MM.1S (cell line): ENCODE data around the gene MRPS9.

Experiments
- DNase-seq: peaks from one replicate; pipeline ENCODE4 v3.0.0-alpha.2; 2015
- H2AFZ ChIP-seq: fragments of 300-600 bp; sonication (generic); 2 replicates; pipeline ENCODE4 v1.6.0; 2016; ENCODE audit warnings: antibody characterized with exemption, low read length
- H3F3A ChIP-seq: fragments of 300-600 bp; sonication (generic); 2 replicates; pipeline ENCODE4 v1.6.1; 2016; ENCODE audit warnings: mild to moderate bottlenecking, antibody characterized with exemption, low read length, moderate library complexity, mixed read lengths; ENCODE audit not compliant: insufficient read depth
- H3K27ac ChIP-seq: fragments of 300-600 bp; sonication (generic); 2 replicates; pipeline ENCODE4 v1.5.1; 2016; ENCODE audit warnings: mild to moderate bottlenecking, low read length
- H3K27me3 ChIP-seq: fragments of 300-600 bp; sonication (generic); replicated peaks from 2 replicates; pipeline ENCODE4 v1.6.0; 2016; ENCODE audit warnings: low read length; ENCODE audit not compliant: insufficient read depth
- H3K36me3 ChIP-seq: fragments of 300-600 bp; sonication (generic); replicated peaks from 2 replicates; pipeline ENCODE4 v1.6.1; 2016; ENCODE audit warnings: mild to moderate bottlenecking, low read length, mixed read lengths; ENCODE audit not compliant: insufficient read depth
- H3K4me1 ChIP-seq: fragments of 300-600 bp; sonication (generic); 2 replicates; pipeline ENCODE4 v1.6.1; 2016; ENCODE audit warnings: low read length, mixed read lengths
- H3K4me2 ChIP-seq: fragments of 300-600 bp; sonication (generic); 2 replicates; pipeline ENCODE4 v1.6.0; 2016; ENCODE audit warnings: low read depth, low read length
- H3K4me3 ChIP-seq: fragments of 300-600 bp; sonication (generic); 2 replicates; pipeline ENCODE4 v1.5.1; 2016; ENCODE audit warnings: low read length, mixed read lengths
- H3K79me2 ChIP-seq: fragments of 300-600 bp; sonication (generic); 2 replicates; pipeline ENCODE4 v1.6.1; 2016; ENCODE audit warnings: mixed run types, low read length, mixed read lengths
- H3K9ac ChIP-seq: fragments of 300-600 bp; sonication (generic); 2 replicates; pipeline ENCODE4 v1.6.1; 2016; ENCODE audit warnings: low read length, mixed read lengths
- H3K9me2 ChIP-seq: fragments of 300-600 bp; sonication (generic); replicated peaks from 2 replicates; pipeline ENCODE4 v1.6.1; 2016; ENCODE audit warnings: mild to moderate bottlenecking, low read length, mixed read lengths; ENCODE audit not compliant: insufficient read depth
- H3K9me3 ChIP-seq: fragments of 300-600 bp; sonication (generic); replicated peaks from 2 replicates; pipeline ENCODE4 v1.6.1; 2016; ENCODE audit warnings: mild to moderate bottlenecking, low read length, mixed read lengths; ENCODE audit not compliant: insufficient read depth
- H4K20me1 ChIP-seq: fragments of 300-600 bp; sonication (generic); 2 replicates; pipeline ENCODE4 v1.6.1; 2016; ENCODE audit warnings: mild to moderate bottlenecking, low read length, moderate library complexity, mixed read lengths; ENCODE audit not compliant: insufficient read depth
- EZH2 ChIP-seq: fragments of 300-600 bp; sonication (generic); optimal IDR thresholded peaks from 2 replicates; pipeline ENCODE3; 2017; ENCODE audit warnings: low read depth, mild to moderate bottlenecking, antibody characterized with exemption, low read length, mixed read lengths
- EZH2phosphoT487 ChIP-seq: fragments of 300-600 bp; sonication (generic); IDR thresholded peaks from 2 replicates; pipeline ENCODE4 v1.6.1; 2018; ENCODE audit warnings: antibody characterized with exemption, low read length
- TF ChIP-seq, protein P1 (sequence below): fragments of 300-600 bp; sonication (generic); IDR thresholded peaks from 2 replicates; pipeline ENCODE4 v1.5.1; 2016; ENCODE audit warnings: antibody characterized with exemption, low read length, mixed read lengths

The MRPS9 gene

DNA sequence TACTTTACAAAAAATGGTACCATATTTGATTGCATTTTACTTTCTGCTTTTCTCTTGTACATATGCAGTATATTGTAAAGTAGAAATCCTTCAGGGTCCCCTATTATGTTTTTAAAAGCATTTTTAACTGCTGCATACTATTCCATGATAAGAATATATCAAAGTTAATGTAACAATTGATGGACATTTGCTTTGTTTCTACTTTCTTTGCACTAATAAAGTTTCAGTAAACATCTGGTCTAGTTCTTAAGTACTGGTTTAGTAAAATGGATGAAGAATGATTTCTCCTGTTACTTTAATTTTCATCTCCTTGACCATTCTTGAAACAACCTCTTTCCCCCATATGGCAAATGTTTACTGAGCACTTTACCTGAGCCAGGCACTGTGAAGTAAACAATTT is 1.7 kb downstream of the MRPS9 start:
- no peak overlapping the region for H2AFZ ChIP-seq
- no peak overlapping the region for H3K4me2 ChIP-seq
- TF ChIP-seq EZH2 (no peak), EZH2phosphoT487 (no peak)
- no peak for DNase-seq
- H3K36me3 ChIP-seq: no peaks in the 10 kb centered on the region
- no peak overlapping the region for H3K27ac ChIP-seq
- H3K4me1 ChIP-seq: 0 out of 2 replicates have a peak, but pooled peaks cover 5% of the 10 kb centered on the region
- peaks cover 42% of the 10 kb centered on the region for H3K79me2 ChIP-seq
- no peaks in the 10 kb centered on the region for H3K9me2 ChIP-seq
- H3F3A ChIP-seq: no peaks in the 10 kb centered on the region
- H4K20me1 ChIP-seq: no peaks in the 10 kb centered on the region
- H3K9me3 ChIP-seq: no peaks in the 10 kb centered on the region
- no peak overlapping the region for H3K4me3 ChIP-seq
- no peaks in the 10 kb centered on the region for H3K27me3 ChIP-seq
- H3K9ac ChIP-seq: no peak overlapping the region

DNA sequence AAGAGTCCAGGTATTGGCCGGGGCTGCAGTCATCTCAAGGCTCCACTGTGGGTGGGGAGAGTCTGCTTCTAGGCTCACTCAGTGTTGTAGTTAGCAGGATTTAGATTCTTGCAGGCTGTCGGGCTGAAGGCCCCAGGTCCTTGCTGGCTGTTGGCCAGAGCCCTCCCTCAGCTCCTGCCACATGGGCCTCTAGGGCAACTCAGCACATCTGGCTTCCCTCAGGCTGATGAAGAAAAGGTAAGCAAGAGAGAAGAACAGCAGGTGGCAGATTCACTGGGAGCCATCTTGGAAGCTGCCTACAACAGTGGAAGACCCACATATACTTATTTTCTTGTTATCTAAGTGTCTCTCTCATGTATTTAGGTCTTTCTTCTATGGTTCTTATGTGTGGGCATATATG is 4.3 kb downstream of the MRPS9 start:
- Histone ChIP-seq H3K4me1 (0 out of 2 replicates have a peak, but pooled peaks cover 5% of the 10 kb centered on the region), H3F3A (no peaks in the 10 kb centered on the region), H4K20me1 (no peaks in the 10 kb centered on the region), H3K4me2 (no peak overlapping the region), H3K36me3 (no peaks in the 10 kb centered on the region), H3K9ac (no peak overlapping the region), H3K9me2 (no peaks in the 10 kb centered on the region), H2AFZ (no peak overlapping the region), H3K4me3 (no peak overlapping the region), H3K27ac (no peak overlapping the region), H3K79me2 (peaks cover 42% of the 10 kb centered on the region), H3K27me3 (no peaks in the 10 kb centered on the region), H3K9me3 (no peaks in the 10 kb centered on the region)
- TF ChIP-seq, protein P1, sequence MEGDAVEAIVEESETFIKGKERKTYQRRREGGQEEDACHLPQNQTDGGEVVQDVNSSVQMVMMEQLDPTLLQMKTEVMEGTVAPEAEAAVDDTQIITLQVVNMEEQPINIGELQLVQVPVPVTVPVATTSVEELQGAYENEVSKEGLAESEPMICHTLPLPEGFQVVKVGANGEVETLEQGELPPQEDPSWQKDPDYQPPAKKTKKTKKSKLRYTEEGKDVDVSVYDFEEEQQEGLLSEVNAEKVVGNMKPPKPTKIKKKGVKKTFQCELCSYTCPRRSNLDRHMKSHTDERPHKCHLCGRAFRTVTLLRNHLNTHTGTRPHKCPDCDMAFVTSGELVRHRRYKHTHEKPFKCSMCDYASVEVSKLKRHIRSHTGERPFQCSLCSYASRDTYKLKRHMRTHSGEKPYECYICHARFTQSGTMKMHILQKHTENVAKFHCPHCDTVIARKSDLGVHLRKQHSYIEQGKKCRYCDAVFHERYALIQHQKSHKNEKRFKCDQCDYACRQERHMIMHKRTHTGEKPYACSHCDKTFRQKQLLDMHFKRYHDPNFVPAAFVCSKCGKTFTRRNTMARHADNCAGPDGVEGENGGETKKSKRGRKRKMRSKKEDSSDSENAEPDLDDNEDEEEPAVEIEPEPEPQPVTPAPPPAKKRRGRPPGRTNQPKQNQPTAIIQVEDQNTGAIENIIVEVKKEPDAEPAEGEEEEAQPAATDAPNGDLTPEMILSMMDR: no peak
- TF ChIP-seq EZH2 (no peak), EZH2phosphoT487 (no peak)
- peak; percentile 17 for DNase-seq

DNA sequence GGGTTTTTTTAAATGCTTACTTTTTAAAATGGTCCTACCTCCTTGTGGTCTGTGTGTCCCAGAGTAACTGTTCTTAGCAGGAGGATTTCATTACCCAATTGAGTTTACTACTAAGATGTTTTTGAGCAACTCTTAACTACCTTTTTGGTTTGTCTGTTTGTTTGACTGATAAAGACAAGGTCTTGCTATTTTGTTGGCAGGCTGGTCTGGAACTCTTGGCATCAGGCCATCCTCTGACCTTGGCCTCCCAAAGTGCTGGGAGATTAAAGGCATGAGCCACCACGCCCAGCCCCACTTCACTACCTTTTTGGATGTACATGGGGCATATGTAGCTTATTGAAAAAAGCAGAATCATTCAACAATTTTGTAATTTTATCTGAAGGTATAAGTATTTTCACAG is 14.9 kb downstream of the MRPS9 start:
- Histone ChIP-seq H3K9ac (no peak overlapping the region), H3K4me3 (no peak overlapping the region), H3K36me3 (no peaks in the 10 kb centered on the region), H3F3A (no peaks in the 10 kb centered on the region), H3K27me3 (no peaks in the 10 kb centered on the region), H3K9me2 (no peaks in the 10 kb centered on the region), H2AFZ (no peak overlapping the region), H3K27ac (no peak overlapping the region), H3K9me3 (no peaks in the 10 kb centered on the region), H3K79me2 (no peaks in the 10 kb centered on the region), H4K20me1 (no peaks in the 10 kb centered on the region), H3K4me1 (no peaks in the 10 kb centered on the region), H3K4me2 (no peak overlapping the region)
- no peak for DNase-seq
- TF ChIP-seq EZH2phosphoT487: no peak
- TF ChIP-seq EZH2: no peak
- TF ChIP-seq, protein P1: no peak

DNA sequence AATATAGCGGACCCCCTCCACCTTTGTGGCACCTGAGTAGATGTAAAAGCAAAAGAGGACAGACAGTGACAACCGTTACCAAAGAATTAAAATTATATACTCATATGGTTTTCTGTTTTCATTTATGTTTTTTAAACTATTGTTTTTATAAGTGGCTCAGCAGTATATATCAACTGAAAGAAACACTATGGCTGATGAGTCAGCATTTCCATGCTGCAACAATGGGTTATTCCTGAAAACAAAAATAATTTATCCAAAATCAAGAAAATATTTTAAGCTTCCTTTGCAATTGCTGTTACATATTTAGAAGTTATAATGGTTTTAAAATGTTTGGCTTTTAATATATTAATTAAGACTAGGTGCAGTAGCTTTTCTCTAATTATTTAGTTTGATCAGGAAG is 17.7 kb downstream of the MRPS9 start:
- TF ChIP-seq EZH2 (no peak), EZH2phosphoT487 (no peak)
- TF ChIP-seq, protein P1: no peak

More for the DNA sequence above, 17.7 kb downstream of the MRPS9 start:
- DNase-seq: no peak
- H3K27ac ChIP-seq: no peak overlapping the region
- no peaks in the 10 kb centered on the region for H3K4me1 ChIP-seq
- H3F3A ChIP-seq: no peaks in the 10 kb centered on the region
- H4K20me1 ChIP-seq: no peaks in the 10 kb centered on the region
- no peak overlapping the region for H3K9ac ChIP-seq
- no peak overlapping the region for H3K4me3 ChIP-seq
- H3K9me3 ChIP-seq: no peaks in the 10 kb centered on the region
- H3K4me2 ChIP-seq: no peak overlapping the region
- H3K36me3 ChIP-seq: no peaks in the 10 kb centered on the region
- H2AFZ ChIP-seq: no peak overlapping the region
- H3K79me2 ChIP-seq: no peaks in the 10 kb centered on the region
- no peaks in the 10 kb centered on the region for H3K9me2 ChIP-seq
- no peaks in the 10 kb centered on the region for H3K27me3 ChIP-seq
